Activated CD8-positive, alpha-beta memory T cell treated with anti-CD3 and anti-CD28 coated beads, Interleukin-2, amount 50 U/mL, for 4 hours (primary cell): ENCODE measurements around the gene ALS2CL.

Experiments
- DNase-seq: peaks from one replicate; pipeline ENCODE4 v3.0.0-alpha.2; 2020

ALS2CL gene

DNA sequence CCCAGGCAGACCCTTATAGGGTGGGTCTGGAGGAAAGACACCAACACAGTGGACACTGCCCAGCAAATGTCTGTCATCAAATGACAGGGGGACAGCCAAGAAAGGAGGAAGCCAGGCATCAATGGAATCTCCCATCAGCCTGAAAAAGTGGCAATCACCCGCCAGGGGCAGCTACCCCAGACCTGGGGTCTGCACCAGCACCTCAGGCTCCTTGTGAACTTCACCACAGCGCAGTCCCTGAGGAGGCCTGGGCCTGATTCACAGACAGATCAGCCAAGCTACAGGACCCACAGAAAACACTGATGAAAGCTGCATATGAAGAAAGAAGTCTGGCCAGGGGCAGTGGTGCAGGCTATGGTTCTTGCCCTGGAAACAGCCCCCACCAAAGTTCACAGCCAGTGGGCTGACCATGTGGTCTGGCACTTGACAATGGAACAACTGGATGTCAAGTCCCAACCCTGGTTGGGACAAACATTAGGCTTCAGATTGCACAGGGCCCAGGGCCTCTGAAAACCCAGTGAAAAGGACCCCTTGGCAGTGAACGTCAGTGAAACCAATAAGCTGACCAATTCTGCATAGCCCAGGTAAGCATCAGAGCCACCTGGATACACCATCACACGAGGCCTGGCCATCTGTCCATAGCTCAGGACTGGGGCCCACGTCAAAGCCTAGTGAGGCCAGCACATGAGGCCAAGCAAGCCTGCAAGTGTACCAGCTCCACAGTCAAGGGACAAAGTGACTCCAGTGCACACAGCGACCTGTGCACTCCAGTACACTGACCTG is 29.1 kb downstream of the ALS2CL start:
- DNase-seq, result no peak

DNA sequence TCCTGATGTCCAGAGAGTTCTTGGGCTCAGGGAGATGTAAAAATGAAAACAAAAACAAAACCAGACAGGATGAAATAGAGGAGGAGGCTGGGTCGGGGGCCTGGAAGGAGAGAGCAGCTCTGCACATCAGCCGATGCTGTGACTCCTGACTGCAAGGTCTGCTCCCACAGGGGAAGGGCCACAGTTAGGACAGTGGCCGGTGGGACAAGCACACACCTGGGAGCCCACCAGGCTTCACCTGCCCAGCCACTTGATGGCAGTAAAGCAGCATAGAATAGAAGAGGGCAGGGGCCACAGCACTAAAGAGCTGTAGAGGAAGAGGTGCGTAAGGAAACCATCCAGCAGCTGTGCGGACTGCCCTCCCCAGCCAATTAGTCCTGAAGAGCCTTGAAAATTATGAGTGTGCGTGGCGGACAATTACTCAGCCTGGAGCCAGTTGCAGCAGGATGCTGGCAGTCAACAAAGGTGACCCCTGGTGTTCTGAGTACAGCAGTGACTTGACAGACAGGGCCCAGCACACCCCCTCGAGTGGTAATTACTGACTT is 29.8 kb downstream of the ALS2CL start:
- DNase-seq, result peak; percentile 15

DNA sequence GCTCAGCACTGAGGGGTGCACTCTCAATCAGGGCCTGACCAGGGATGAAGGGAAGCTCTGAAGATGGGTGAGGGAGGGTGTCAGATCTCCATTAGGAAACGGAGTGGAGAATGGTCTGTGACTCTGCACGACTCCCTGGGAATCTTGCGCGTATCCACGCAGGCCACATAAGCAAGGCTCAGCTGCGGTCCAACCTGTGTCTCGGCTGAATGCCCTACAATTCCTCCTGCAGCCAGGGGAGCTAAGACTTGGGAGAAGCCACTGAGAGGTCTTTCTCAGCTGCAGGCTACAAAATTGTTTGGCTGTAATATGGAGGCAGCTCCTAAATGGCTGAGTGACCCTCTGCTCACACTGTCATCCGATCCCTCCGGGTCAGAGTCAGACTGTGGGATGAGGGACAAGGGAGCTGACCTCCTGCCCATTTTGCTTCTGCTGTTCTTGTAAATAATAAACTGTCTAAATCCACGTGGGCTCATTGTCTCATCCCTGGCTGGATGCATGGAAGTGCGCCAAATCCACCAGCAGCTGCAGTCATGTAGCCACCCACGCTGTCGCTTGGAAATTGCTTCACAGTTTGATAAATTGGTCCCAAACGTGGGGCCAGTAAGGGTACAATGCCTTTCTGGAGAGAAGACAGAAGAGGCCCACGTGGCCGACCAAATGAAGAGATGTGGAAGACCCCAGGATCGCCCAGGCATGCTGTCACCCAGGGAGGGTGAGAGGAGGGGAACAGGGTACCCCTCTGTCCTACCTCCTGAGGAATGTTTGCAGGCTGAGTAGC is 30.5 kb downstream of the ALS2CL start:
- no peak for DNase-seq

DNA sequence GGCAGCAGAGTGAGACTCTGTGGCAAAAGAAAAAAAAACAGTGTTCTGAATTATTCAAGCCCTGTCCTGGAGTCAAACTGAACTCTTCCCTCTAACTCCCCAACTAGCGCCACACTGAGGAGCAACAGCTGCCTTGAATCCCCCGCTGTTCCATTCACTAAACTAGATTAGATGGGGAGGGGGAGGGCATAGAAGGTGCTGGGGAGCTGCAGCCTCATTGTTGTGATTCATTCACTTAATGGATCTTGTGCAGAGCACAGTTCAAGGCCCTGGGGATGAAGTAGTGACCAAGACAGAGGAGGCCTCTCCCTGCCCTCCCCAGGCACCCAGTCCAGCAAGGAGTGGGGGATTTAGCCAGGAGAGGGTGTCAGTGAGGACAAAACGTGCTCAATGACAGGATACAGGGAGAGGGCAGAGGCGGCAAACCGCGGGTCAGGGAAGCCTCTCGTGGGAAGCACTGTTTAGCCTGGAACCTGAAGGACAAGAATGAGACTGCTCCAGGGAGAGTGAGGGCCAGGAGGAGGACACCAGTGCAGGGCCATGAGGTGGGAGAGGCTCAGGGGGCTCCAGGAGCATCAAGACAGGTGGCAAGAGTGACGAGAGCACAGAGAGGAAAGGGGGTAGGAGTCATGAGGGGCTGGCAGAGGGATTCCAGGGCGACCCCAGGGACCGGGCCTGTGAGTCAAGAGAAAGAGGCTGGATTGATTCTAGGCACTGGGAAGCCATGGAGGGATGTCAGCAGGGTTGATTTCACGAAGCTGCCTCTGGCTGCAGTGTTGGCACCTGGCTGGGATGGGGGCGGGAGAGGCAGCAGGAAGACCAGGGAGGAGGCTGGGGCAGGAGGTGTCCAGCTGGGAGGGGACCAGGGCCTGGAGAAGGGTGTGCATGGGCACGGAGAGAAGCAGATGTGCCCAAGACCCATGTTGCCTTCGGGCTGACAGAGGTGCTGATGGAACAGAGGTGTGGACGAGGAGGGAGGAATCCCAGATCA is 31.4 kb downstream of the ALS2CL start:
- no peak for DNase-seq

DNA sequence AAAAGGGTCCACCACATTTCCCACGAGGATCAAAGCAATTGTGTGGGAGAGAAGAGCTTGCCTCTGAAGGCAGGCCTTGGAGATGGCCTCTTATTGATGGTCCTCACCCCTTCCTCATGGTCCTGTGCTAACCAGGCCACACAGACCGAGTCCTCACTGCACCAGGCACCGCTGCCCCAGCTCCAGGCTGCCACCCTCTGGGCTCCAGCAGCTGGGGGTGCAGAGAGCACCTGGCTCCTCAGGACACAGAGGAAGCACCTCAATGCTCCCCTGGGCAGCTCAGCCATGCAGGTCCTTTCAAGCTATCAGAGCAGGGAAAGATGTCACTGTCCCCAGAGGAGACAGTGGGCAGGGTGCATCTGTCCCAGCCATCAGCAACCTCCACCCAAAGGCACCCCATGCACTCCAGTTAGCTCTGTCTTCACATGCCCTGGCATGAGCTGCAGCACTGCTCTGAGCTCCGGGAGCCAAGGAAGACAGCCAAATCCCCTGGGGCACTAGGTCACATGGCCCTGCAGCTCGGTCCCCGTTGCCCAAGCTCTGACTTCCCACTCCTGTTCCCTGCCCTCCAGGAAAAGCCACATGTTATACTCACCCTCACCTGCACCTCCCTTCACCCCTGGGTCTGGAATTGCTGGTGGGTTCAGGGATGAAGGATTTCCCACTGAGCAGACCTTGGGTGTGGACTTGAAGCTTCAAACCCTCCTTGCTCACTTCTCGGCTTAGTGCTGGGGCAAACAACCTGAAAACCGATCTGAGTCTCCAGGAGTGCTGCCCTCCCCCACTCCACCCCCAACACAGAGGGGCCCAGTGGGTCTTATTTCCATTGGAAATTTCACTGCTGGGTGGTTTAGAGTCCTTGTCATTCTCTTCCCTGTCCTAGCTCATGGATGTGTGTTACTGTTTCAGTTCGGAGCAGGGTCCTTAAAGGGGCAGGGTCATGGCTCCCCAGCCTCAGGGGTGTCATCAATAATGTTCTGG is 32.6 kb downstream of the ALS2CL start:
- DNase-seq, result no peak

DNA sequence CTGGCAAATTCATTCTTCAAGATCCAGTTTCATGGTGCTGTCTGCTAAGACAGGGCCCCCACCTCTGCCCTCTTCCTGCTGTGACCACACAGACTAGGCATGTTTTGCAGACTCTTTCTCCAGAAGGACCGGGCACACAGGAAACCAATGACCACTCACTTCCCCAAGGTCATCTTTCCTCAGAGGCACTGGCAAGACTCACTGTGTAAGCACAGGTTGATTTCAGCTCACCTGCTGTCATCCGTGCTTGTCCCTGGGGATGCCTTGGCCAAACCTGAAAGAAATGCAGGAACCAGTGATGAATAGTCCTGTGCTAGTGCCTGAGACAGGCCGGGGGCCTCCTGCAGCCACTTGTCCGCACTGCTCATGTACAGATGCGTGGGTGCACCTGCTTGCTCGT is 33.5 kb downstream of the ALS2CL start:
- DNase-seq, result no peak

DNA sequence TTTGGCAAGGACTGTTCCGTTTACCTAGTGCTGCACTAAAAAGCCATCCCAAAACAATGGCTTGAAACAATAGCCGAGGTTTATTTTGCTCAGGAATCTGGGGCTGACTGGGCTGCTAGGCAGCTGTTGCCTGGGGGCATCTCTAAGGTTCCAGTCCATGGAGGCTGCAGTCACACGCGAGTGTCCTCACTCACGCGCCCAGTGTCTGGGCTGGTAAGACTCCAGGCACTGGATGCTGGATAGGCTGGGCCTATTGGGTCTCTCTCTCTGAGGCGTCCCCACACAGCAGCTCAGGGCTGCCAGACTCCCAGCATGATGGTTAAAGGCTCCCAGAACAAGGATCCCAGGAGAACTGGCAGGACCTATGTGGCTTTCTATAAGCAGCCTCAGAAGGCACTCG is 34.2 kb downstream of the ALS2CL start:
- no peak for DNase-seq

DNA sequence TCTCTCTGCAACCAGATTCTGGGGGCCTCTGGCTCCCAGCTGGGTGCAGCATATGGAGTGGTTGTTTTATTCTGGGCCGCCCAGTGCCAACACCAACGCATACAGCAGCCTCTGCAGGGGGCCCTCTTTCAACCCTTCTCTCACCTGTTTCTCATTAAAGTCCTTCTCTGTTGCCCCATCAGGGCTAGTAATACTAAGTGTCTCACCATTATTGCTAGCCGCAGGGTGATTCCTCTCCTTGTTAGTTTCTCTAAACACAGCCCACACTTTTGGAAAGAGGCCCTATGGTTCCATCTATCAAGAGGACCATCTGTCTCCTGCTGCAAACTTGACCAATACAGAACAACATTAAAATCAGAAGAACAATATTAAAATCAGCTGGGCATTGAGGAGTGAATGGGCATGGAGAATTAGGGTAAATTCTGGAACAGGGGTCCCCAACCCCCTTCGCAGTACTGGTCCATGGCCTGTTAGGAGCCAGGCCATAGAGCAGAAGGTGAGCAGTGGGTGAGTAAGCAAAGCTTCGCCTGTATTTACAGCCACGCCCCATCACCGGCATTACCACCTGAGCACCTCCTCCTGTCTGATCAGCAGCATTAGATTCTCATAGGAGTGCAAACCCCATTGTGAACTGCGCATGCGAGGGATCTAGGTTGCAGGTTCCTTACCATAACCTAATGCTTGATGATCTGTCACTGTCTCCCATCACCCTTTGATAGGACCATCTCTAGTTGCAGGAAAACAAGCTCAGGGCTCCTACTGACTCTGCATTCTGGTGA is 36.5 kb downstream of the ALS2CL start:
- DNase-seq, result no peak

DNA sequence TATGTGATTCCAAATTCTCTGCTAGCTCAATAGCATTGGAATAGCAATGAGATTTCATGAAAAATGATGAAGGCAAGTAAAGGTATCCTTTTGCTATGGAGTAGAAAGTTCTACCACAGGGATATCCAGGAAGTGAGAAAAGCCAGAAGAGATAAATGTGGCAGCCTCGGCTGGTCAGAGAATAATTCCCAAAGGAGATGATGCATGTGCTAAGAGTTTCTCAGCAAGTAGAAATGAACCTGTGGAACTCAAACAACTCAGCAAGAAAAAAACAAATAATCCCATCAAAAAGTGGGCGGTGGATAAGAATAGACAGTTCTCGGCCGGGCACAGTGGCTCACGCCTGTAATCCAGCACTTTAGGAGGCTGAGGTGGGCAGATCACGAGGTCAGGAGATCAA is 38.2 kb downstream of the ALS2CL start:
- DNase-seq, result no peak

DNA sequence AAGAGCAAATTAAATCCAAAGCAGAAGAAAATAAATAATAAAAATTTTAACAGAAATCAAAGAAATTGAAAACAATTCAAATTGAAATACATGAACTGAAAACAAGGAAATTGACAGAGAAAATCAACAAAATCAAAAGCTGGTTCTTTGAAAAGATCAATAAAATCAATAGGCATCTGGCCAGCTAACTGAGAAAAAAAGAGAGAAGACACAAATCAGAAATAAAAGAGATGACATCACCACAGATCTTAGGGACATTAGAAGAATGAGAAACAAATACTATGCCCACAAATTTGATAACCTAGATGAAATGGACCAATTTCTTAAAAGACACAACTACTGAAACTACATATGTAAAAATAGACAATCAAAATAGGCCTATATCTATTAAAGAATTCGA is 42.4 kb downstream of the ALS2CL start:
- DNase-seq, result no peak

DNA sequence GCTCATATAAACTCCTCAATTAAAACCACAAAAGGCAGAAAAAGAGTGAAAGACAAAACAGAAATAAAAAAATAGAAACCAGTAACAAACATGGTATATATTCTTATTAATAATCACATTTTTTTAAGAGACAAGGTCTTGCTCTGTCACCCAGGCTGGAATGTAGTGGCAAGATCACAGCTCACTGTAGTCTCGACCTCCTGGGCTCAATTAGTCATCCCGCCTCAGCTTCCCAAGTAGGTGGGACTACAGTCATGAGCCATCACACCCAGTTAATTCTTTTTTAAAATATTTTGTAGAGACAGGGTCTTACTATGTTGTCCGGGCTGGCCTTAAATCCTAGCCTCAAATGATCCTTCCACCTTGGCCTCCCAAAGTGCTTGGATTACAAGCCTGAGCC is 44.0 kb downstream of the ALS2CL start:
- no peak for DNase-seq

DNA sequence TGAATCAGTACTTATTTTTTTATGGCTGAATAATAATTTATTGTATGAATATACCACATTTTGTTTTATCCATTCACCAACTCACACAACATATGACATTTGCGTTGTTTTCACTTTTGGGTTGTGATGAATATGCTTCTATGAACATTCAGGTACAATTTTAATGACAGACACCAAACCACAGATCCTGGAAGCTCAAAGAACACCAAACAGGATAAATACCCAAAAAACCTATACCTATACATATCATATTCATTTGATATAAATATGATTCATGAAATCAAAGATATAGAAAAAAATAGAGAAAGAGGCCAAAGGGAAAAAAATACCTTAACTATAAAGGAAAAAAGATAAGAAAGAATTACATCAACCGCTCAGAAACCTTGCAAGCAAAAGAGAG is 45.4 kb downstream of the ALS2CL start:
- DNase-seq, result no peak

DNA sequence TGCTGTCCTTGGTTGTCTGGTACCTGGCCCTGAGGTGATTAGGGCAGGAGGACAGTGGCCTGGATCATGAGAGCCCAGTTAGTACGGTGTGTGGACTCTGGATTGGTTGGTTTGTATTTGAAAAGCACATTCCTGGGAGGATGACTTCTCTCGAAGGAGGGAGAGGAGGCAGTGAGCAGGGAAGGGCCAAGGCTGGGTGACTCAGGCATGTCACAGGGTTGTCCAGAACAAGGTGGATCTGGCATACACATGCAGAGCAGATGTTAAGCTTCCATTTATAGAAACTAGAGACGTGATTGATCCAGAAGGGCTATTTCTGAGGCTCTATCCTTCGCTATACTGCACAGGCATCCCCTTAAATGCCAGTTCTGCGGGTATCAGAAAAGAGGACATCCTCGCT is 46.8 kb downstream of the ALS2CL start:
- no peak for DNase-seq

DNA sequence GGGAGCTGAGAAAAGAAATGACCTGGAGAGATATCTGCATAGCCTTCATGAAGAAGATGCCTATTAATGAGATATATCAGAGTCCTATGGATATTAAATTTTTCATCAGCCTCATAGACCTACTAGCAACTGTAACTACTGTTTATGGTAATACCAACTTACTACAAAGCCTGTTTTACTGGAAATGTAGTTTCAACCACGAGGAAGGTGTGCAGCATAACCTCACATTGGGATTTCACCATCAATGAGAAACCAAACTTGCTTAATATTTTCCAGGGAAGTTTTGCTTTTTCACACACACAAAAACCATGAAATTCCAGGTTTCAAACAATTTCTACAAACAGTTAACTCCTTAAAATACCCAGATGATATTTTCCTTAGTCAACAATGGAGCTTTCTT is 49.8 kb downstream of the ALS2CL start:
- DNase-seq, result no peak

DNA sequence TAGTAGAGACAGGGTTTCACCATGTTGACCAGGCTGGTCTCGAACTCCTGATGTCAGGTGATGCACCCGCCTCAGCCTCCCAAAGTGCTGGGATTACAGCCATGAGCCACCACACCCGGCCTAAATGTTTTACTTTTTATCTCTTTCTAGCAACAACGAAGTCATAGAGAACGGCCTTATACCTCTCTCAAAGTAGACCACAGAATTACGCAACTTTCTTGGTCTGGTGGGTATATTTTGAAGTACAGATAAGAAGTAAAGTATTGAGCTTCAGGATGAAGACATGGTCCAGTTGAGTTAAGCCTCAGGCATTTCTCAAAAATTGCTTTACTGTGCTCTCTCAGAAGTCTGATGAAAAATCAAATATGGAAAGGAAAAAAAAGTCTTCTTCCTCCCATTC is 50.5 kb downstream of the ALS2CL start:
- no peak for DNase-seq

DNA sequence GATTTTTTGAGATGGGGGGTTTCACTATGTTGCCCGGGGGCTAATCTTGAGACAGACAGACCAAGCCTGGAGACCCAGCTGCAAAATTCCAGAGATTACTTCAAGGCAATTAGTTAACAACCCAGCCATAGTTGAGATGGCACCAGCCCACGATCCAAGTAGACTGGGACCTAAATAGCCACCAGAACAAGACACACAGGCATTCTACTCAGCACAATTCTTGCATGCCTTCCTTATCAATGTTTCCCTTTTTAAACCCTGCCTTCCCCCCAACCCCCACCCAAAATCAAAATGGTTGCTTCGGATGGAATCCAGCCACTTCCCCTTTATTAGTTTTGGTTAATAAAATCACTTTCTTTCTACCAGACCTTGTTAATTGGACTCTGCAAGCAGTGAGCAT is 52.6 kb downstream of the ALS2CL start:
- no peak for DNase-seq

DNA sequence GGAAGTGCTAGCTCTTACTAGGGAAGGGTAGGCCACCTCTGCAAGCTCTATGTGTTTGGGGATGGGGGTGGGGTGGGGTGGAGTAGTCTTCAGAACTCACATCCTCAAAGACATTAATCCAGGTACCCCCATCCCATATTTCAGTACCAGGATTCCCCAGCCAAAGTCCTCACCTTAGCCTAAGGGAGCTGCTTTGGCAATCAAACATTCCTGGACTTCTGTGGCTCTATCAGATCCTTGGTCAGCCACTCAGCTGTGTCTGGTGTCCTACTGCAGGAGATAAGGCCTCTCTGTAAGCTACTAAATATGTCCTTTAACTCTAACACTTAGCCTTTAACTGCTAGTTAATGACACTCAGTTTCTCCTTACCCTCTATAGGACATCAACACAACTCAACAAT is 54.3 kb downstream of the ALS2CL start:
- DNase-seq, result no peak

DNA sequence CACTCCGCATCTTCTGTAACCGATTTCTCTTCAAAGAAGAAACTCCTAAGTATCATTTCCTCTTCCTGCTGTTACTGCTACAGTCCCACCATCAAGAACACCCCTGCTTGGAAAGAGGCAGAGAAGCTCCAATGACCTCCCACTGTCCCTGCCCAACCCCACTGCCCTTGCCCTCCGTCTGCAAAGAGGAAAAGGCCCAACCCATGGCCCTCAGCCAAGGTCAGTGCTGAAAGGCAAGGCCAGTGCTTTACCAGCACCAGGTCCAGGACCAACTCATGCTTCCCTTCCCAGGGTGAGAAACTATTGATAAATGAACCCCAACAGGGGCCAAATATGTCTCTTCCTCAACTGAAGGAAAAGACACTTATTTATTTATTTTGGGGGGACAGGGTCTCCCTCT is 58.6 kb downstream of the ALS2CL start:
- no peak for DNase-seq

DNA sequence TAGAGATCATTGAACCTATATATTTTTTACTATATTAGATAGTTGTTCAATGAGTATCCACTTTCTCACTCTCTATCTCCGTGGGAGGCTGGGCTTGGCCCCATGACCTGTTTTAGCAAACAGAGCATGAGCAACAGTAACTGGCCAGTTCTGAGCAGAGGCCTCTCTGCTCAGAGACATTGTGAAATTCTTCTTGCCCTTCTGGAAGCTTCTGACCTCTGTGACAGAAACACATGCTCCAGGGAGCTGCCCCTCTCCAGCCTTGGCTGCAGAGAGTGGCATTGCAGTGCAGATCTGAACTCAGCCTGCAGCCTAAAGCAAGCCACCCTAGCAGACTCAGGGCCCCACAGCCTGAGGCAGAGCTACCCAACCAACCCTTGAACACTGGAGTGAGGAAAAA is 60.7 kb downstream of the ALS2CL start:
- DNase-seq, result no peak

DNA sequence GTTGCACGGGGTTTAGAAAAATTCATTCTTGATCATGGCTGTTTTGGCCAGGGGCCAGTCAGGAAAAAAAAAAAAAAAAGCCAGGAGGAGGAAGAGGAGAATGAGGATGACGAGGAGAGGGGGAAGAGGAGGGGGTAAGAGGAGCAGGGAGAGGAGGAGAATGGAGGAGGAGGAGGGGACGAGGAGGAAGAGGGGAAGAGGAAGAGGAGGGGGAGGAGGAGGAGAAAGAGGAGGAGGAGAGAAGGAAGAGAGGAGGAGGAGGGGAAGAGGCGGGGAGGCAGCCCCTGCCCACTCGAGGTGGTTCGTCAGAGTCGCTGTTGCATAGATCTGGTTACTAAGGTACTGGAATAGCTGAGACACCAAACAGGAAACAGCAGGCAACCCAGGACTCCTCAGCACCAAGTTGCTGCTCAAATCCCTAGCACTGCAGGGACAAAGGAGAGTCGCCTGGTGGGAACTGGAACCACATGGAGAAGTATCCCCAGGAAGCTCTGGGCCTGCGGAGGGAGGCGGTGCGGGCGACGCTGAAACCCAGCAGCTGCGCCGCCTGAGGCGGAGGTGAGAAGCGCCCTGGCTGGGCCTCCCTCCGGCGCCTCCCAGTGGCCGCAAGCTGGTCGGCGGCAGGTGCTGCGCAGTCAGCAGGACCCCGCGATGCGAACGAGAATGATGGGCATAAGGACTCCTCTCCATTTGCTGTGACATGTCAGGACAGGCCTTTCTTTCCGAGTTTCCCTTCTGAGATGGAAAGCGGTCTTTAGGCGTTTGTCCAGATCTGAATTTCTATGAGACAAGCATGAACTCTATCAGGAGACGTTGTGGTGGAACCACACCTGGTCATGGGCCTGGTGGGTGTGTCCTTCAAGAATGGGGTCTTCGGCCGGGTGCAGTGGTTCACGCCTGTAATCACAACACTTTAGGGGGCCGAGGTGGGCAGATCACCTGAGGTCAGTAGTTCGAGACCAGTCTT is 63.6 kb downstream of the ALS2CL start:
- DNase-seq, result peak; percentile 81
